ENCODE measurements around the gene POLR2J.
A peak's percentile ranks its signal among the peaks of the same experiment; 100 is the strongest.
"Not testable (repeated sequence)": the region's sequence is repeated elsewhere in the genome, so short reads cannot be mapped to it uniquely, and the experiment has no call there.

The POLR2J gene

DNA sequence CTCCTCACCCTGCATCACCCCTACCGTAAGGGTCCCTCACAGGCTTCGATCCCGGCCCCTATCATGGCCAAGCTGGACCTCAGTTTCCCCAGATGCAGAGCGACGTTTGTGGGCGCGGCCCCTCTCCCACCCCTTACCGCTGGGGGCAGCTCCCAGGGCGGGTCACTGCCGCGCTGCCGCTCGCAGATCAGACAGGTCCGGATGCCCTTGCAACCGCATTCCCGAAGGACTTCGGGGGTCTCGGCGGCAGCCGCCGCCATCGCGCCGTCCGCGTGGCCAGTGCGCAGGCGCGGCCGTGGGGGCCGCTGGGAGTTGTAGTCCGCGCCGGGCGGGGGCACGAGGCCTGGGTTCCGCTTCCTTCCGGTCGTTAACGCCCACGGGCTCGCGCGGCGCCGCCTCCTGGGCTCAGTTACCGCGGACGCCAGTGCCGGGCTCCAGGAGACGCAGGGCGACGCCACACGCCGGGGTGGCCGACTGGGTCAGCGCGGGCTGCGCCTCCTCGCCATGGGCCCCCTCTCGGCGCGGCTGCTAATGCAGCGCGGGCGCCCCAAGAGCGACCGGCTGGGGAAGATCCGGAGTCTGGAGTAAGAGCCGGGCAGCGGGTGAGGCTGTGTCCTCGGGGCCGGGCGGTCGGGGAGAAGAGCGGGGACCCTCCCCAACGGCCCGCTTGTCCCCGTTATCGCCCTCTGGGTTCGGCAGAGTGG, 14.0 kb downstream of the POLR2J start, which contains the start of the genes ALKBH4 and LRWD1:
ALKBH4 (minus strand) TSS at position 287 of the 704 bp plus-strand sequence; CDS start at position 260, 27 bp downstream.
LRWD1 (plus strand) TSS at position 408 of the 704 bp plus-strand sequence; CDS start at position 505, 97 bp downstream.
- peak; percentile 95 for DNase-seq

DNA sequence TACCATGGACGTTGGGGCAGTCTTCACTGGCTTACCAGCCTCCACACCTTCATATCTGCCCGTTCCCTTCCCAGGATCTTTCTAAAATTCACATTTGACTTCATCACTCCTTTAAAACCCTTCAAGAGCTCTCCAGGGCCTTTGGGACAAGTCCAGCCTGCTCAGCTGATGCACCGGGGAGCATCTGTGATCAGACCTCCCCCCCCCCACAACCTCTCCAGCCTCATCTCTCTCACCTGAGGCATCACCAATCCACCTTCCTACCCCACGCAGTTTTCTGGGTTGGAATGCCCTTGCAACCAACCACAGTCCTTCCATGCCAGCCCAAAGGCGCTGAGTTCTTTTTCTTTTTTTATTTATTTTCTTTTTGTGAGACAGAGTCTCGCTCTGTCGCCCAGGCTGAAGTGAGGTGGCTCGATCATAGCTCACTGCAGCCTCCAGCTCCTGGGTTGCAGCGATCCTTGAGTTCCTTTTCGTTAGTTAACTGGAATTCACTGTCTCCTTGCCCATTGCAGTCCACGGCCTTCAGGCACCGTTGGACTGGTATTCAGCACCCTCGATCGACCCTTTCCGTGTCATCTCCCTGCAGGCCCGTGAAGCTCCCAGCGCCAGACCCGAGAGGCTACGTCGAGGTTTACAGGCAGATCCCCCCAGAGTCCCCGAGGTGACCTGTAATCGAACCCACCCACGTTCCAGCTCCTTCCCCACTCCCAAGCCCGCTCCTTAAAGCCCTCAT, 14.7 kb downstream of the POLR2J start:
- DNase-seq = no peak

DNA sequence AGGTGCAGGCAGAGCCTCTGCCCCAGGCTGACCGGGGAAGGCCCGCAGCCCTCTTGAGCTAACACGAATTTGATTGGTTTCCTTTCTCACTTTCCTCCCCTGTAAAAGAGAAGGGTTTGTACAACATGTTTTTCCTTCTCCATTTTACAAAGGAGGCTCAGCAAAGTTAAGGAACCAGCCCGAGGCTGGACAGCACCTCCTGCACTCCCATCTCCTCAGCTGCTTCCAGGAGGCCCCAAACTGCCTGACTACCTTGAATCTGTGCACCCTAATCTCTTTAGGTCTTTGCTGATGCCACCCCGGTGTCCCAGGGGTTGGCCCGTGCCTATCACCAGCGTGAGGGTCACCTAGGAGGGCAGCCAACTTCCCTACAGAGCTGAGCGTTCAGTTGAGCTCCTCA, 18.3 kb downstream of the POLR2J start:
- no peak for DNase-seq

DNA sequence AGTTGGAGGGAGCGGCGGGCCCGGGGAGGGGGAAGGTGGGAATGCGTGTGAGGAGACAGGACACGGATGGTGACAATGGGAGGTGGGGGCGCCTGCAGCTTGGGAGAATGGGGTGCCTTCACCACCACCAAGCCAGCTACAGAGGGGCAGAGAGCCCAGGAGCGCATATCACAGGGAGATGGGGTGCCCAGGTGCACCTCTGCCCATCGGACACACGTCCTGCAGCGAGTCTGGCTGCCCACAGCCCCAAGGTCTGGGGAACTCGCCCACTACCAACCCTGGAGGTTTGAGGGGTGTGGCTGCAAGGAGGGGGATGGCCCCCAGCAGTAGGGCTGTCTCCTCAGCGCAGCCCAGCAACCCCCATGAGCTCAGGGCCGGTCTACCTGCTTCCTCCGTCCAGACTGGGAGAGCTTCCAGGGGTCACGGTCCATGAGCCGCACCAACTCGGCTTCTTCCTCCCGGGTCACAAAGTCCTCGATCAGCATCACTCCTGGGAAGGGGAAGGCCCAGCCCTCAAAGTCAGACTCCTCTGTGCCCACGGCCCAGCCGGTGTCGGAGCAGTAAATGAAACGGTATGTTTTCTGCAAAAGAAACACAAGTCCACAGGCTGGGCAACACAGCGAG, 19.4 kb downstream of the POLR2J start:
- DNase-seq = no peak

DNA sequence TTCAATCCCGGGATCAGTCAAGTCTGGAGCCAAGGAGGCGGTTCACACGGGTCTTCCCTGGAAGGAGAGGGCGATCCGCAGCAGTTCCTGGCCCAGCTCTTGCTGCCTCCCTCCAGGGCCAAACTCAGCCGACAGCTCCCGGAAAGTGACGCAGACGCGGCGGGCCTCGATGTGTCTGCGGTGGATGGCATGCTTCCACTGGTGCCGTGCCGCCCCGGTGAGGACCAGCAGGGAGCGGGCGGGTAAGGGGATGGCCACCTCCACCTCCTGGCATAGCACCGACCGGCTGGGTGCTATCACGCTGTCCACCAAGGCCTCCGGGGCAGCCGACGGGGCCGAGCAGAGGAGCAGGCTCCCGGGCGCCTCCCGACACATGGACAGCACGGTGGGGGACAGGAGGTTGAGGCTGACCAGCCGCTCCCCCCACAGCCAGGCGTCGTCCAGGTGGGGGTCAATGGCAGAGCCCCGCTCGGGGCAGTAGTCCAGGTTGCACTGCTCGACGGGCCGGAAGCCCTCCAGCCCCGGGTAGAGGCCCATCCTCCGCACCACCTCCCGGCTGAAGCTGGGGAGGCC, 21.3 kb downstream of the POLR2J start:
- DNase-seq = no peak

DNA sequence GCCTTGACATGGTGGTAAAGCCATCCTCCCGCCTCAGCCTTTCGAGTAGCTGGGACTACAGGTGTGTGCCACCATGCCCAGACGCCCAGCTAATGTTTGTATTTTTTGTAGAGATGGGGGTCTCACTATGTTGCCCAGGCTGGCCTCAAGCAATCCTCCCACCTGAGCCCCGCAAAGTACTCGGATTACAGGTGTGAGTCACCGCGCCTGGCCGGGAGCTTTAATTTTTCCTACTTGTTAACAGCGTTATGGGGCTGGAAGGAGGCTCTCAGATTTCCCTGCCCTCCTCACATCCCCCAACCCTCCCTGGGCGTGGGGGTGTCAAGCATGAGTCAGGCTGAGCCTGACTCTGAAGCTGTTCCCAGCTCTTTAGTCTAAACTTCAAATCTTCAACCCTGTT, 22.4 kb downstream of the POLR2J start:
- no peak for DNase-seq

DNA sequence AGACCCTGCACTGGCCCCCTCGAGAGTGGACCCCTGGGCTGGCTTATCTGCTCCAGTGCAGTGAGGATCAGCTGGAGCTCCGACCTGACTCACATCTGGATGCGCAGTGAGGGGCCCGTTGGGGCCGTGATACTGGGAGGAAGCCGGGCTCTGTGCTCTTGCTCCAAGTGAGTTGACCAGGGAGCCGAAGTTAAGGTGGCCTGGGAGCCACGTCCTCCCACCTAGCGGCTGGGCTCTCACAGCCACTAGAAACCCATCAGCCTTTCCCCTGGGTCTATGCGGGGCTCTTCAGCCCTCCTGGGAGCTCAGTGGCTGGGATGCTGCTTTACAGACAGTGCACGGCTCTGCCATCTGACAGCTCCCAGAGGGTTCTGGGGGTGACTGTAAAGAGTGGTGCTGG, 23.1 kb downstream of the POLR2J start:
- DNase-seq = no peak

DNA sequence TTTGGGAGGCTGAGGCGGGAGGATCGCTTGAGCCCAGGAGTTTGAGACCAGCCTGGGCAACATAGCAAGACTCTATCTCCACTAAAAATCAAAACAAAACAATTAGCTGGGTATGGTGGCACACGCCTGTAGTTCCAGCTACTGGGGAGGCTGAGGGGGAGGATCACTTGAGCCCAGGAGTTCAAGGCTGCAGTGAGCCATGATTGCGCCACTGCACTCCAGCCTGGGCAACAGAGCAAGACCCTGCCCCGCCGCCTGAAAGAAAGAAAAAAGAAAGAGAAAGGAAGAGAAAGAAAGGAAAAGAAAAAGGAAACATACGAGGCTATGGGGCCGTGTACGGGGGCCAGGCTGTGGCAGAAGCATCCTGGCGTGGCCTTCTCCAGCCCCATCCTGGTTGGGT, 23.8 kb downstream of the POLR2J start:
- not testable (repeated sequence) for DNase-seq

DNA sequence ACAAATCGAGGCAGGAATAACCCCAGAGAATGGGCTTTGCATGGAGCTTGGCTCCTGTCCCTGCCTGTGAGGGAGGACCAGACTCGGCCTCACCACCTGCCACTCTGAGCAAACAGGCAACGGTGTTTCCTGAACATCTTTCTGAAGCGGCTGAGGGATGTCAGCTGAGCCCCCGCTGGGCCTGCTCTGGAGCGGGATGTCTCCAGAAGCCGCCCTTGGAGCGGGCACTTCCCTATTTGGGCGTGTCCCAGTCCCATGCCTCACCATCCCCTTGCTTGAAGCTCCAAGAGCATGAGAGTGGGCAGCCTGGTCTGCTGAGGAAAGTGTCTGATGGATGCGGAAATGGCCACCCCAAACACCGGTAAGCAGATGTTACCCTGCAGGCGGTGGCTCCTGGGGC, 24.3 kb downstream of the POLR2J start:
- no peak for DNase-seq

DNA sequence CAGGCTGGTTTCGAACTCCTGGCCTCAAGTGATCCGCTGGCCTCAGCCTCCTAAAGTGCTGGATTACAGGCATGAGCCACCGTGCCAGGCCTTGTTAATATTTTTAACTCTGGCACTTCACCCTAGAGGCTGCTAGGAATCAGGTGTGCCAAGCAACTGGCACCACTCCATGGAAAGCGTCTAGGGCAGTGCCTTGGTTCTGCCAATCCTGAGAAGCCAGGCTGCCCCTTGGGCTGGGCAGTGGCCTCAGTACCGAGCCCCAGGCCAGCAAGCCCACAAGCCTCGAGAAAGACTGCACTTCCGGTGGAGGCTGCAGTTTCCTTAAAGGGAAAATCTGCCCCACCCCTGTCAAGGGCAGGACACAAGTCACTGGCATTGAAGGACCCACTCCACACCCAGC, 25.4 kb downstream of the POLR2J start:
- no peak for DNase-seq

DNA sequence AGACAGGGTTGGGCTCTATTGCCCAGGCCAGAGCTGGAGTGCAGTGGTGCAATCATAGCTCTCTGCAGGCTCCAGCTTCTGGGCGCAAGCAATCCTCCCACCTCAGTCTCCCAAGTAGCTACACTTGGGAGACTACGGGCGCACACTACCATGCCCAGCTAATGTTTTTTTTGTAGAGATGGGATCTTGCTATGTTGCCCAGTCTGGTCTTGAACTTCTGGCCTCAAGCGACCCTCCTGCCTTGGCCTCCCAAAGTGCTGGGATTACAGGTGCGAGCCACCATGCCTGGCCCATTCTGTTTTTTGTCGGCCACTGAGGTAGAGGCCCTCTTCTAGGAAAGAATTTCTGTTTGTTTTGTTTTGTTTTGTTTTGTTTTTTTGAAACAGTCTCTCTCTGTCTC, 26.3 kb downstream of the POLR2J start:
- no peak for DNase-seq

DNA sequence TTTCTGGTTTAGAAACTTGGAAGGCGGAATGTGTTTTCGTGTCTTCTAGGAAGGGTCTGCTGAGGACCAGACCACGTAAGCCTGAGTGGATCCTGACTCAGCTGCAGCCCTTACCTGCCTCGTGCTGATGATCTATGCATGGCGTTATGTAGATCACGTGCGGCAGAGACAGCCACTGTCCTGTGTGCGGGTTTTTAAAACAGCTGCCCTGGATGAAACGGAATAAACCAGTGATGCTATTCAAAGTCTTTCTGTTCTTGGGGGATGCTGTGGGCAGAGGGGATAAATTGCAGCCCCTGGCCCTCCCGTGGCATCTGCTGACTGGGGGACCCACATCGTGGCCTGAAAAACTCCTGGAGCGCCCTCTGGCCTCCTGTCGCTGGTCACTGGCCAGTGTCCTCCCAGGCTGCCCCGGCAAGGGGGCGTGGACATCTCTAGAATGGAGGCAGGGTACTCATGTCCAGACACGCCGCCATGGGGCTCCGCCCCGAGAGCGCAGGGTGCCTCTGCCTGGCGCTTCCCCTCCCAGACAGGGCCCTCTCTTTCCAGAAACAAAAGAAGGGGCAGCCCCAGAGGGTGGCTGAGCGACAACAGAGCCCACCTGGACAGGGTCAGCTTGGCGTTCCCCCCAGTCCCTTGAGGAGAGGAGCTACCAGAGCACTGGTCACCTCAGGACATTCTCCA, 27.2 kb downstream of the POLR2J start:
- DNase-seq = no peak

DNA sequence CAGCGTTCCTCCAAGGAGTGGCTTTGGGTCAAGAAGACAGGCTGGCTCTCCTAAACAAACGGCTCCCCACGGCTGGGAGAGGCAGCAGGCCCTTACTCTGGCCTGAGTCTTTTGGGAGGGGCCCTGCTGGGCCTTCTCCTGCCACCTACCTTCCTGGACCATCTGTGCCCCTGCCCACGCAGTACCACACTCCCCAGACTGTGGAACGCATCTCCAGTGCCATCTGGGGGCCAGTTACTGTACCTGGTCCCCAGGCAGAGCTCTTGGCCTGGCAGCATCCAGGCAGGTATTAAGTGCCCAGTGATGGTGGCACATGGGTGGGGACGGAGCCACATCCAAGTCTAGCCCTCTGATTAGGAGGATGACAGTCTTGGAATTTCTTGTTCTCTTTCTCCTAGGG, 28.5 kb downstream of the POLR2J start:
- DNase-seq = peak; percentile 64

DNA sequence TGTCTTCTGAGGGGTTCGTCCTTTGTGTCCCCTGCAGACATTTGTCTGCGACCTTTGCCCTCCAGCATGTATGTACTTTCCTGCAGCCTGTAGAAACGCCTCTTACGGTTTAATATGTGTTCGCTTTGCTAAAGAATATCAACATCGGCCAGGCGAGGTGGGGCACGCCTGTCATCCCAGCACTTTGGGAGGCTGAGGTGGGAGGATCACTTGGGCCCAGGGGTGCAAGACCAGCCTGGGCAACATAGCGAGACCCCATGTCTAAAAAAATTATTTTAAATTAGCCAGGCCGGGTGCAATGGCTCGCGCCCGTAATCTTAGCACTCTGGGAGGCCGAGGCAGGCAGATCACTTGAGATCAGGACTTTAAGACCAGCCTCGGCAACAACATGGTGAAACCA, 29.6 kb downstream of the POLR2J start:
- DNase-seq = no peak

DNA sequence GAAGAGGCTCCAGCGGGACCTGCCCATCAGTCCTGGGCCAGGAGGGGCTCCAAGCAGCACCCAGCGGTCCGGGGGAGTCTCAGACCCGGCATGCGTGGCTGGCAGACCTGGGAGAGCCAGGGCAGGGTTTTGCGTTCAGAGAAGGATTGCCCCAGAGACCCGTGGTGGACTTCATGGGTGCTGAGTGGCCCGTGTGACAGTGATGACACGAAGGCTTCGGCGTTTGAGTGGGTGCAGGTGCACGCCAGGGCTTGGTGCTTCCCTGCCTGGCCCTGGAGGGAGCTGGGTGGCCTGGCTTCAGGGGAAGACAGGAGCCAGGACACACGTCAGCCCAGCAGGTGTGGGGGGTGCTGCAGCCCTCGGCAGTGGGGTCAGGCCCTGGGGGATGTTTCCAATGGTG, 31.4 kb downstream of the POLR2J start:
- no peak for DNase-seq

DNA sequence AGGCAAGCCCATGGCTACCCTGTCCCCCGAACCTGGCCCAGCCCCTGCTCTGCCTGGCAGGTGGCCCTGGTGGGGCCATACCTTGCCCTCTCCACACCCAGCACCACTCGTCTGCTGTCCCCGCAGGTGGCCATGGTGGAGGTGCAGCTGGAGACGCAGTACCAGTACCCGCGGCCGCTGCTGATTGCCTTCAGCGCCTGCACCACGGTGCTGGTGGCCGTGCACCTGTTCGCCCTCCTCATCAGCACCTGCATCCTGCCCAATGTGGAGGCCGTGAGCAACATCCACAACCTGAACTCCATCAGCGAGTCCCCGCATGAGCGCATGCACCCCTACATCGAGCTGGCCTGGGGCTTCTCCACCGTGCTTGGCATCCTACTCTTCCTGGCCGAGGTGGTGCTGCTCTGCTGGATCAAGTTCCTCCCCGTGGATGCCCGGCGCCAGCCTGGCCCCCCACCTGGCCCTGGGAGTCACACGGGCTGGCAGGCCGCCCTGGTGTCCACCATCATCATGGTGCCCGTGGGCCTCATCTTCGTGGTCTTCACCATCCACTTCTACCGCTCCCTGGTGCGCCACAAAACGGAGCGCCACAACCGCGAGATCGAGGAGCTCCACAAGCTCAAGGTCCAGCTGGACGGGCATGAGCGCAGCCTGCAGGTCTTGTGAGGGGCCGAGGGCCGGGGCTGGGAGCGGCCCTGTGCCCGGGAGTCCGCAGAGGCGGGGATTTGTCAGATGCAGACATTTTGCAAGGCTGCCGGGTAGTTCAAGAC, 32.1 kb downstream of the POLR2J start:
- no peak for DNase-seq

DNA sequence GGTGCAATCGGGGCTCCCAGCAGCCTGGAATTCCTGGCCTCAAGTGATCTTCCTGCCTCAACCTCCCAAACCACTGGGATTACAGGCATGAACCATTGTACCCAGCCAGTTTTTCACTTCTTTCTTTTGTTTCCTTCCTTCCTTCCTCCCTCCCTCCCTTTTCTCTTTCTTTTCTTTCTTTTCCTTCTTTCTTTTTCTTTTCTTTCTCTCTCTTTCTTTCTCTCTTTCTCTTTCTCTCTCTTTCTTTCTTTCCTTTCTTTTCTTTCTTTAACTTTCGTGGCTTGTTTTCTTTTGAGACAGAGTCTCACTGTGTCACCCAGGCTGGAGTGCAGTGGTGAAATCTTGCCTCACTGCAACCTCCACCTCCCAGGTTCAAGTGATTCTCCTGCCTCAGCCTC, 33.0 kb downstream of the POLR2J start:
- DNase-seq = no peak

DNA sequence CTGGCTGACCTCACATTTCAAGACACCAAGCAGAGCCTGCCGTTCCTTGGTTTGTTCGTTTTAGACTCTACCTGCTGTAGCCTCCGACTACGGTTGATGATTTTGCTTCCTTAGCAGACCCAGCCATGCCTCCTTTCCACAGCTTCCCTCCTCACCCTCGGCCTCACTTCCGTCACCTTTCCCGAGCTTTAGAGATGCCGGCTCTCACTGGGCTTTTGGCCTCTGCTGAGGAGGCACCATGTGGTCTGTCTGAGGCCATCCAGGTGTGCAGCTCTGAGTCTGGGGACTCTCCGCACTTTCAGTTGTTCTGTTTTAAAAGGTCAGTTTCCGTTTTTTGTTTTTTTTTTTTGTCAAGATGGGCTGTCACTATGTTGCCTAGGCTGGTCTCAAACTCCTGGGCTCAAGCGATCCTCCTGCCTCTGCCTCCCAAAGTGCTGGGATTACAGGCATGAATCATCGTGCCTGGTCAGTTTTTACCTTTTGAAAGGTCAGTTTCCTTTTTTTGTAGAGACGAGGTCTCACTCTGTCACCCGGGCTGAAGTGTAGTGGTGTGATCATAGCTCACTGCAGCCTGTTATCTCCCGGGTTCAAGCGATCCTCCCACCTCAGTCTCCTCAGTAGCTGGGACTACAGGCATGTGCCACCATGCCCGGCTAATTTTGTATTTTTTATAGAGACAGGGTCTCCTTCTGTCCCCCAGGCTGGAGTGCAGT, 33.6 kb downstream of the POLR2J start:
- DNase-seq = no peak

DNA sequence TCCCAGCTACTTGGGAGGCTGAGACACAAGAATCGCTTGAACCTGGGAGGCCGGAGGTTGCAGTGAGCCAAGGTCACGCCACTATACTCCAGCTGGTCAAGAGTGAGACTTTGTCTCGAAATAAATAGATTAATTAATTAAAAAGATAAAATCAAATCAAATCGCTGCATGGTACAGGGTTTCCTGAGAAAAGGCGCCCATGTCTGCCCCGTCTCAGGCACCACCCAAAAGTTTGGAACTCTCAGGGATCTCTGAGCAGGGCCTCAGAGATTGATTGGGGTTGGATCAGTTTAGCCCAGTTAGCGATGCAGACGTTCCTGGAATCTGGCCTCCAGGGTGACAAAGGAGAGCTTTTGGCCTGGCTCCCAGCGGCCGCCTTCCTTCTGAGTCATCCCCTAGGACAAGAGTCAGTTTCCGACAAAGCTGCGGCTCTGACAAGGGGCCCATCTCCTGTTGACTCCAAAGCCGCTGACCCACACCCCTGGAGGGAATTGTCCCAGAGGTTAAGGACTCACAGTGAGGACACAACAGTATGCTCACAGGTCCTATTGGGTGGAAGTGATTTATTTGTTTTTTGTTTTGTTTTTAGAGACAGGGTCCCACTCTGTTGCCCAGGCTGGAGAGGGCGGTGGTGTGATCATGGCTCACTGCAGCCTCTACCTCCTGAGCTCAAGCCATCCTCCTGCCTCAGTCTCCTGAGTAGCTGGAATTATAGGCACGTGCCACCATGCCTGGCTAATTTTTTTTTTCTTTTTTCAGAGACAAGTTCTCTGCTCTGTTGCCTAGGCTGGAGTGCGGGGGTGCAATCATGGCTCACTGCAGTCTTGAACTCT, 38.5 kb downstream of the POLR2J start:
- DNase-seq = no peak

DNA sequence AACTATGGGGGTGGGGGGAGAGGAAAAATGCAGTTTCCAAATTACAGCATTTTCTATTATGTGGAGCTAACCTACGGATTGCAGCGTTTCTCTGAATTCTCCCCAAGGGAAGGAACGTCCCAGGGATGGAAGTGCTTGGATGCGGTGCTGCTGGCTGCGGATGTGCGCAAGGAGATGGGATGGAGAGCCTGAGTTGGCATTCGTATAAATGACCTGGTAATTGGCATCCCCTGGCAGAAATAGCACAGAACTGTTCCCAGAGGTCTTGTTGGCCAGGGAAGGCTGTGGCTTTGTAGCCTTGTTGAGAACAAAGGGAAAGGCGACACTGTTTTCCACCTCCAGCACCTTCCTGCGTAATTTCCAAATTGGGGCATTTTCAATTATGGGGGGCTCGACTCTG, 42.6 kb downstream of the POLR2J start:
- no peak for DNase-seq

DNA sequence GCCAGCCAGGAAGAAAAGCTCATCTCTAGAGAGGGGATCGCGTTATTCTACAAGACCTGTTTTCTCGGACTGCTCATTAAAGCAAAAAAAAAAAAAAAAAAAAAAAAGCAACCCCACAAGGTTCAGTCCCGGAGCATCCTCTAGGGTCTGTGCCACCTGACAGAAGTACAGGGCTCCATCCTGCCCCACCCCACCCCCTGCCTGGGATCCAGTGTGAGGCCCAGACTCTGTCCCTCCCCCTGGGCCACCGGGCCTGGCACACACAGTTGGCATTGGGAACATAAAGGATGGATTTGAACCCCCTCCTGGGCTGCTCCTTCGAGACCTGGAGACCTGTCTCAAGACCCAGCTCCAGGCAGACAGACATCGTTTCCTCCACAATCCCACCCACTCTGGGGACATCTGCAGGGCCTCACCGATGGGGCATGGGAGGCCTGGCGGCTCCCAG, 44.7 kb downstream of the POLR2J start:
- peak; percentile 29 for DNase-seq

All from CD4-positive, alpha-beta T cell treated with Interleukin-21 for 1 hour (primary cell).